Esophagus muscularis mucosa (tissue), 4 donors: ENCODE data around the gene CEP131. TPM values are rescaled to one million over a fixed set of nuclear protein-coding genes. Genes with fewer than 3 reads are reported as not detected.

Experiments
- DNase-seq: peaks from one replicate; pipeline ENCODE4 v3.0.0-alpha.2; 2017; ENCODE audit errors: extremely low spot score
- H3K27ac ChIP-seq, 4 donors: fragments of 200-600 bp; sonication (generic); replicated peaks in 1 of 4; 1 replicate in 3 of 4; 2 replicates in 1 of 4; pipeline ENCODE4 v1.5.1; 2016 to 2019; ENCODE audit warnings: mild to moderate bottlenecking in 1 of 4
- H3K27me3 ChIP-seq, 4 donors: fragments of 200-600 bp; sonication (generic); one replicate each; pipeline versions ENCODE4 v1.5.1 to v1.6.0; 2016 to 2019
- H3K36me3 ChIP-seq, 4 donors: fragments of 200-600 bp; sonication (generic); one replicate each; pipeline ENCODE4 v1.5.1; 2016 to 2019
- H3K4me1 ChIP-seq, 4 donors: fragments of 200-600 bp; sonication (generic); one replicate each; pipeline ENCODE4 v1.5.1; 2016 to 2019
- H3K4me3 ChIP-seq, 4 donors: fragments of 200-600 bp; sonication (generic); 1 replicate in 2 of 4; 2 replicates in 2 of 4; pipeline ENCODE4 v1.5.1; 2016 to 2019; ENCODE audit warnings: mild to moderate bottlenecking in 4 of 4, moderate library complexity in 1 of 4
- H3K9me3 ChIP-seq, 4 donors: fragments of 200-600 bp; sonication (generic); 1 replicate in 3 of 4; 2 replicates in 1 of 4; pipeline ENCODE4 v1.5.1; 2016 to 2019
- CTCF ChIP-seq, 3 experiments: fragments of 200-600 bp in 2 of 3; fragments of 450-650 bp in 1 of 3; sonication (generic) in 2 of 3; IDR thresholded peaks; one replicate each; pipeline ENCODE4 v1.5.1; 2017 to 2019; ENCODE audit warnings: antibody characterized with exemption in 3 of 3, mild to moderate bottlenecking in 2 of 3, moderate library complexity in 1 of 3
- EP300 ChIP-seq: sonication (generic); formaldehyde crosslinking; IDR thresholded peaks from one replicate; pipeline ENCODE4 v1.6.1; 2017; ENCODE audit warnings: antibody characterized with exemption
- POLR2A ChIP-seq: fragments of 450-650 bp; IDR thresholded peaks from one replicate; pipeline ENCODE4 v1.6.1; 2017; ENCODE audit warnings: antibody characterized with exemption, moderate library complexity, mild to moderate bottlenecking, low read depth
- POLR2AphosphoS5 ChIP-seq, 2 donors: sonication (generic); formaldehyde crosslinking; IDR thresholded peaks; one replicate each; pipeline ENCODE4 v1.6.1; 2017; ENCODE audit warnings: antibody characterized with exemption in 2 of 2
- WGBS: methylation state at CpG from one replicate; pipeline ENCODE4 v1.1.5; 2018; 5-methylcytosine and 5-hydroxymethylcytosine counted together
- intact Hi-C: fragments of 100-400 bp; cut with DNase I; formaldehyde crosslinking; loops from one replicate; pipeline ENCODE4 v1.15.1; 2023
- total RNA-seq, 4 donors: library from RNA; depleted of rRNA; stranded (reverse); fragments of >200 nt; gene quantifications; one replicate each; pipeline versions ENCODE4 v1.1.0 to v1.2.1, GENCODE V29; 2016

The CEP131 gene
- total RNA-seq, 4 donors from 2014 or later, result 4.5 to 10.6 (median 8.9) TPM

DNA sequence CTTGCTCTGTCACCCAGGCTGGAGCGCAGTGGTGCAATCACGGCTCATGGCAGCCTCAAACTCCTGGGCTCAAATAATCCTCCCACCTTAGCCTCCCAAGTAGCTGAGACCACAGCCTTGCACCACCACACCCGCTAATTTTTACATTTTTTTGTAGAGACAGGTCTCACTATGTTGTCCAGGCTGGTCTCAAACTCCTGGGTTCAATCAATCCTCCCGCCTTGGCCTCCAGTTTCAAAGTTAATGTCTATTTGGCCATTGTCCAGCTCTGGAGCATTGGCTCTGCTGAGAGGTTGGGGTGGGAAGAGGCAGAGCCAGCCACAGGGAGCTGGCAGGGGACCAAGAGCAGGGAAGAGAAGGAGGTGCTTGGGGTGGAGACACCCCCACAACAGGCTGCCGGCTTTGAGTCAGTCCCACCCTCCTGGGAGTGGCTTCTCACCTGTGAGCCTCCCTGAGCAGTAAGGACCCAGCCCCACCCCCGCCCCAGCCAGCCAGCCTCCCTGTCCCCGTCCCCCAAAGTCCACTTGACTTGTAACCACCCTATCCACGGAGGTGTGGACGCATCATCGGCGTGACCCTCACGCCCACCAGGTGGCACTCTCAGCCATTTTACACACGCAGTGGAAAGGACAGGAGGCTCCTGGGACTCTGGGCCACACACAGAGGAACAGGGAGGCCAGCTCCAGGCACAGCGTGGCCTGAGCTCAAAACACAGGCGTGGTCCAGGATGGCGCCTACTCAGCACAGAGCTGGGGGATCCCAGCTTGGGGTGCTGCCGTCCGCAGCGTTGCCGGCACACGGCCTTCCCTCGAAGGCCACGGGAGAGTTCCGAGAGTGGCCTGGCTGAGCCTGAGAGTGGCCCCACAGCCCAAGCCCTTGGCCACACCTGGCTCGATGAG, 80.2 kb downstream of the CEP131 start:
- Histone ChIP-seq H3K9me3 (no peaks in the 10 kb centered on the region), H3K4me3 (peak overlapping the region in 1 of 4 donors; percentile 12), H3K27me3 (no peaks in the 10 kb centered on the region), H3K36me3 (no peaks in the 10 kb centered on the region), H3K27ac (no peak overlapping the region), H3K4me1 (peaks cover 9 to 18% (median 10%) of the 10 kb centered on the region in 4 donors)
- TF ChIP-seq POLR2AphosphoS5 (IDR thresholded peaks at IDR 0.05), result peak in 1 of 2 donors; percentile 59
- no peak for TF ChIP-seq EP300
- peak; percentile 71 to 74 (median 74) for TF ChIP-seq CTCF (IDR thresholded peaks at IDR 0.05)
- 32% methylated on average over 13 of the region's 25 CpGs for WGBS
- no peak for DNase-seq
- intact Hi-C loops, result loop anchor here (1.0 to 5.0 kb wide), 2 partner anchors 55 to 99 kb away; no protein-coding TSS in a partner anchor

DNA sequence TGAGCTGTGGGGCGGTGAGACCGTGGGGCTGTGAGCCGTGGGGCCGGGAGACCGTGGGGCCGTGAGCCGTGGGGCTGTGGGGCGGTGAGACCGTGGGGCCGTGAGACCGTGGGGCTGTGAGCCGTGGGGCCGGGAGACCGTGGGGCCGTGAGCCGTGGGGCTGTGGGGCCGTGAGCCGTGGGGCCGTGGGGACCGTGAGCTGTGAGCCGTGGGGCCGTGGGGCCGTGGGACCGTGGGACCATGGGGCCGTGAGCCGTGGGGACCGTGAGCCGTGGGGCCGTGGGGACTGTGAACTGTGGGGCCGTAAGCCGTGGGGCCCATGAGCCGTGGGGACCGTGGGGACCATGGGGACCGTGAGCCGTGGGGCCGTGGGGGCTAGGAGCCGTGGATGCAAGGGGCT, 82.1 kb downstream of the CEP131 start:
- Histone ChIP-seq H3K27ac (no peak overlapping the region), H3K27me3 (no peaks in the 10 kb centered on the region), H3K9me3 (no peaks in the 10 kb centered on the region), H3K4me3 (no peak overlapping the region), H3K4me1 (peaks cover 9 to 25% (median 10%) of the 10 kb centered on the region in 4 donors), H3K36me3 (no peaks in the 10 kb centered on the region)
- no peak for DNase-seq
- TF ChIP-seq CTCF (IDR thresholded peaks at IDR 0.05) (no peak), POLR2A (no peak), EP300 (no peak), POLR2AphosphoS5 (IDR thresholded peaks at IDR 0.05) (no peak)
- intact Hi-C loops, result loop anchor here (5.0 kb wide), 1 partner anchor 57 kb away; no protein-coding TSS in a partner anchor
- WGBS, result 95% methylated on average over 36 of the region's 37 CpGs

DNA sequence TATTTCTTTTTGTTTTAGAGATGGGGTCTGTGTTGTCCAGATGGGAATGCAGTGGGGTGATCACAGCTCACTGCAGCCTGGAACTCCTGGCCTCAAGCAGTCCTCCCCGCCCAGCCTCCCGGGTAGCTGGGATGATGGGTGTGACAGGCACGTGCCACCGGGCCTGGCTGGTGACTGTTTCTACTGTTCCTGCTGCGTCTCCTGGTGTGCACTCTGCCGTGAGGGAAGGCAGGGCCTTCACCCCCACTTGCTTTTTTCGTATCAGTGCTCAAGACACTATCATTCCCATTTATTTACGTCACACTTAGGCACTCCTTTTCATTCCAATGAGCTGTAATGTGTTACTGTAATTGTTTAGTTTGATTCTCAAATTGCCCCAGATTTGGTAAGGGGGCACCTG, 82.7 kb downstream of the CEP131 start:
- intact Hi-C loops, result loop anchor here (5.0 kb wide), 1 partner anchor 57 kb away; no protein-coding TSS in a partner anchor
- no peak overlapping the region for H3K4me3 ChIP-seq
- no peak for DNase-seq
- H3K27me3 ChIP-seq, result no peaks in the 10 kb centered on the region
- TF ChIP-seq EP300 (no peak), POLR2A (no peak), CTCF (IDR thresholded peaks at IDR 0.05) (no peak), POLR2AphosphoS5 (IDR thresholded peaks at IDR 0.05) (no peak)
- H3K4me1 ChIP-seq, result peaks cover 9 to 27% (median 10%) of the 10 kb centered on the region in 4 donors
- no peaks in the 10 kb centered on the region for H3K9me3 ChIP-seq
- WGBS, result 68% methylated on average over 8 of the region's 8 CpGs
- no peaks in the 10 kb centered on the region for H3K36me3 ChIP-seq
- no peak overlapping the region for H3K27ac ChIP-seq

Other genes with a start within 250 kb of the CEP131 start
- gene CHMP6, start 231.1 kb downstream of the CEP131 start, total RNA-seq, result 10 to 100 TPM; 17.6 to 29.2 (median 25.8) TPM
- 10 to 100 TPM; 31.1 to 54.5 (median 36.7) TPM for gene BAIAP2, start 187.8 kb downstream of the CEP131 start, total RNA-seq
- not detected for gene PVALEF, start 57.5 kb downstream of the CEP131 start, total RNA-seq
- 10 to 100 TPM; 13.7 to 24.6 (median 16.0) TPM for gene AATK, start 56.7 kb downstream of the CEP131 start, total RNA-seq
- 10 to 100 TPM; 19.5 to 31.6 (median 23.5) TPM for gene TEPSIN, start 16.1 kb upstream of the CEP131 start, total RNA-seq
- 10 to 100 TPM; 34.6 to 54.8 (median 40.4) TPM for gene NDUFAF8, start 16.4 kb upstream of the CEP131 start, total RNA-seq
- gene SLC38A10, start 72.3 kb upstream of the CEP131 start, total RNA-seq, result 100 to 1,000 TPM in 2 of 4 donors, 10 to 100 TPM in 2; 78.0 to 103 (median 93.4) TPM
- 10 to 100 TPM; 15.9 to 38.1 (median 21.1) TPM for gene BAHCC1, start 172.5 kb upstream of the CEP131 start, total RNA-seq